Hematopoietic multipotent progenitor cell (in vitro differentiated cells): ENCODE results near the gene UBFD1. TPM values are rescaled to one million over a fixed set of nuclear protein-coding genes. Genes with fewer than 3 reads are reported as not detected.
"Not testable (repeated sequence)": the region's sequence is repeated elsewhere in the genome, so short reads cannot be mapped to it uniquely, and the experiment has no call there.

Experiments used
- DNase-seq, 3 donors: peaks; one replicate each; pipeline ENCODE4 v3.0.0-alpha.2; 2011 to 2015; ENCODE audit warnings: low read depth in 2 of 3, low spot score in 2 of 3
- total RNA-seq: library from RNA; depleted of rRNA; stranded (reverse); fragments of >200 nt; gene quantifications from one replicate; pipeline ENCODE4 v1.2.3, GENCODE V29; 2012

The UBFD1 gene
- total RNA-seq, result 44.2 TPM

GRCh38 chr16:23556881-23557778, at the start of gene UBFD1, which contains the start of gene EARS2:
Gene UBFD1, plus strand, starts transcription at chr16:23557727. Its CDS starts 16 bp downstream, at chr16:23557743.
Gene EARS2, minus strand, starts transcription at chr16:23557350. Its CDS starts 7 bp downstream, at chr16:23557343.
- DNase-seq, result peak; percentile 86 to 100 (median 100)

DNA sequence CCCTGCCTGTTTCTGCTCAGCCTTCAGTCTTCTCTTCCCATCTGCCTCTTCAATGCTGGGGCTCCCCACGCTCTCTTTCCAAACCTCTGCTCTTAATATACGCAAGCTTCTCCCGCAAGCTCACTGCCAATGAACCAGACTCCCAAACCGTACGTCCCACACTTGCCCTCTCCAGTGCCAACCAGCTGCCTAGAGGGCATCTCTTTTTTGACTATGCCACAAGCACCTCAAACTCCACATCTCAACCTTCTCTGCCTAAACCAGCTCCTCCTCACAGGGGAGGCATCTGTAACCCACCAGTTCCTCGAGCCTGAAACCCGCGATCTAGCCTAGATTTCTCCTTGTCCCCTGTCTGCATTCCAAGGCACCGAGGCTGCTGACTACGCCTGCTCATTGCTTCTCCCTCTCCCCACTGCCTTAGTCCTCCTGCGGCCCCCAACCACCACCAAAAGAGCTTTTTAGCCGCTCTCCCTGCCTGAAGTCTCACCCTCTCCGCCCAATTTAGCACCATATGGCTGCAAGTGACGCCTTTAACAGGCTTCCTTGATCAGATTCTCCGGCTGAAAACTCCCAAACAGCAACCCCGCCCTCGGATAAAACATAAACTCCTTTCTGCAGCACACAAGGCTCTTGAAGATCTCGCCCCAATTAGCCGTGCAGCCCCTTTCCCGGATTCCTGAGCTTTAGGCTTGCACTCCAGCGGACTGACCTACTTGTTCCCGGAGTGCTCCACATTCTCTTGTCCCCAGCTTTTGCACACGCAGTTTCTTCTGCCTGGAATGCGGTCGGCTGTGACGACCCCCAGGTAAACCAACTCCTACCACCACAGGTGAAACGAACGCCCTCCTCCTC, 48.7 kb upstream of the UBFD1 start:
- no peak for DNase-seq

DNA sequence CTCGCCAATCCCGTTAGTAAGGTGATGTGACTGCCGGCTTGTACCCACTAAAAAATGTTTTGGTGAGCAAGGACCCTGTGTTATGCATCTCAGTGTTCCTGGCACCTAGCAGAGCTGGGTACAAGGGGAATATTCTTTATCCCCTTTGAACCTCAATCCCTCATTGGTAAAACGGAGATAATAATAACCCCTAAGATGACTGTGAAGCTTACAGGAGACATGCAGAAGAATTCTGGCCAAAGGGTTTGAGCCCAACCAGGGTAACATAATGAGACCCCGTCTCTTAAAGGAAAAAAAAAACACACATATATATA, 48.1 kb upstream of the UBFD1 start:
- no peak for DNase-seq

DNA sequence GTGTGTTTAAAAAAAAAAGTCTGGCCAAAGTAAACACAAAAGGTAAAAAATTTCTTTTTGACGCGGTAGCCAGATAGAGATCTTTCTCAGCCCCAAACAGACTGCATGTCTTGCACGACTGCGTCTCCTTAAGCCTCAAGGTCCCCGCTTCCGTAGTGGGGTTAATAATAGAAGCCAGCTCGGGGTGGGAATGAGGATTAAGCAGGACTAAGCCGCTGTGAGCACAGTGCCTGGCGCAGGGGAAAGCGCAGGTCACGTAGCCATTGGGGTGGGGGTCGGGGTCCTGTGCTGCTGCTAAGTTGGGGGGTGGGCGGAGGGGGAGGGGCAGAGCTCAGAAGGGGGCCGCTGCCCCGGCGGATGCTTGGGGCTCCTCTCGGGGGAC, 47.8 kb upstream of the UBFD1 start:
- peak in 2 of 3 donors; percentile 21 to 50 for DNase-seq

GRCh38 chr16:23510164-23510914, 47.2 kb upstream of the UBFD1 start, which contains the start of gene GGA2:
Gene GGA2, minus strand, starts transcription at chr16:23510494. Its CDS starts 83 bp downstream, at chr16:23510411.
- DNase-seq, result peak; percentile 63 to 76 (median 70)

DNA sequence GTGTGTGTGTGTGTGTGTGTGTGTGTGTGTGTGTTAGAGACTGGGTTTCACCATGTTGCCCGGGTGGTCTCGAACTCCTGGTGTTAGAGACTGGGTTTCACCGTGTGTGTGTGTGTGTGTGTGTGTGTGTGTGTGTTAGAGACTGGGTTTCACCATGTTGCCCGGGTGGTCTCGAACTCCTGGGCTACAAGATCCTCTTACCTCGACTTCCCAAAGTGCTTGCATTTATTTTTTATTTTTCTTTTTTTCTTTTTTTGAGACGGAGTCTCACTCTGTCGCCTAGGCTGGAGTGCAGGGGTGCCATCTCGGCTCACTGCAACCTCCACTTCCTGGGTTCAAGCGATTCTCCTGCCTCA, 46.6 kb upstream of the UBFD1 start:
- DNase-seq, result not testable (repeated sequence)

- DNase-seq, result no peak
Observed at GRCh38 chr16:23511731-23512130, 45.8 kb upstream of the UBFD1 start.

GRCh38 chr16:23512168-23512695, 45.3 kb upstream of the UBFD1 start:
- no peak for DNase-seq

DNA sequence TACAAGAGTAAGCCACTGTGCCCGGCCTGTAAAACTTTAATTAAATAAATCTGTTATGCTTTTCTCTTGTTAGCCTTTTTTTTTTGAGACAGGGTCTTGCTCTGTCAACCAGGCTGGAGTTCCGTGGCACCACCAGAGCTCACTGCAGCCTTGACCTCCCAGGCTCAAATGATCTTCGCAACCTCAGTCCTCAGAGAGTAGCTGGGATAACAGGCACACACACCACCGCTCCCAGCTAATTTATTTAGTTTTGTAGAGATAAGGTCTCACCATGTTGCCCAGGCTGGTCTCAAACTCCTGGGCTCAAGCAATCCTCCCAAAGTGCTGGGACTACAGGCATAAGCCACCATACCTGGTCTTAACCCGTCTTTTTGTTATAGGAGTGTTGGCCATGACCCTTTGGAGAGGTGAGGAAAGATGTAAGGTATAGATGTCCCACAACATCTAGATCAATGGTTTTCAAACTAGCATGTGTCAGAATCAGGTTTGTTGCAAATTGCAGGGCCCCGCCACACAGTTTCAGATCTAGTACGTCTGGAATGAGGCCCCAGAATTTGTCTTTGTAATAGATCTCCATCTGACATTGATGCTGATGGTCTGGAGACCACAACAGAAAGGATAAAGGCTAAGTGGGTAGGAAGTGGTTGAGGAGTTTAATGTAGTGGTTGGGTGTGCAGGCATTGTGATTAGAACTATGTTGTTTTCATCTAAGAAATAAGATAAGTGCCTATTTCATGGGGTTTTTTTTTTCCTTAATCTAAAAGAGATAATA, 43.0 kb upstream of the UBFD1 start:
- peak in 2 of 3 donors; percentile 30 to 78 for DNase-seq

DNA sequence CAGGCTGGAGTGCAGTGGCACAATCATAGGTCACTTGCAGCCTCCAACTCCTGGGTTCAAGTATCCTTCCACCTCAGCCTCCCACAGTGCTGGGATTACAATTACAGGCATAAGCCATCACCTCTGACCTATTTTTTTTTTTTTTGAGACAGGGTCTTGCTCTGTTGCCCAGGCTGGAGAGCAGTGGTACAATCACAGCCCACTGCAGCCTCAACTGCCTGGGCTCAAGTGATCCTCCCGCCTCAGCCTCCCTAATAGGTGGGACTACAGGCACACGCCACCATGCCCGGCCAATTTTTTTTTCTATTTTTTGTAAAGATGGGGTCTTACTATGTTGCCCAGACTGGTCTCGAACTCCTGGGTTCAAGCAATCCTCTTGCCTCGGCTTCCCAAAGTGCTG, 41.6 kb upstream of the UBFD1 start:
- DNase-seq, result no peak

DNA sequence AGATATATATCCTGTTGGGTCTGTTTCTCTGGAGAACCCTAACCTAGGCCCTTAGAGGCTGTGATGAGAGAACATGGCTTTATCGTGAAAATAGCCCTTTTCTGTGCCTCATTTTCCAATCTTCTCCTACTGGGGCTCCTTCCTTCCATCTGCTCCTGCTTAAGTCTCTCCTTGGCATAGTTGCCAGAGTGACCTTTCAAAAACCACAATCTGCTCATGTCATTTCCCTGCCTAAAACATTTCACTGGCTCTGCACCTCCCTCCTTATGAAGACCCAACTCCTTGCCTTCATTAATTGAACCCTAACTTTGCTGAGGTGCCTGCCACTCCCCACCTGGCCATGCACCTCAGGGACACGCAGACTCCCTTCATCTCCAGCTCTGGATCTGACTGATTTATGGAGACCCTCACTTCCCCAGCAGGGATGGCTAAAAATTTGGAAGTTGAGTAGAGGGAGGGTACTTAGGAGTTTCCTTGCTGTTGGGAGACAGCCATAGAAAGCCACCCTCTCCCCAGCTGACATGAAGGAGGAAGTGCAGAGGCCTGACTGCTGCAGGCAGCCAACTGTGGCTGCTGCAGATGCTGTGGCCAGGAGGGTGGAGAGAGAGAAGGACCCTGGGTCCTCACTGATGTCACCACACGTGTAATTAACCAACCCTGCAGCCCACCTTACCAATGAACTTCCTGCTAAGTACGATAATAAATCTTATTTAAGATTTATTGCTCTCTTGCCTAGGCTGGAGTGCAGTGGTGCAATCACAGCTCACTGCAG, 41.0 kb upstream of the UBFD1 start:
- DNase-seq, result peak in 2 of 3 donors; percentile 35 to 74

DNA sequence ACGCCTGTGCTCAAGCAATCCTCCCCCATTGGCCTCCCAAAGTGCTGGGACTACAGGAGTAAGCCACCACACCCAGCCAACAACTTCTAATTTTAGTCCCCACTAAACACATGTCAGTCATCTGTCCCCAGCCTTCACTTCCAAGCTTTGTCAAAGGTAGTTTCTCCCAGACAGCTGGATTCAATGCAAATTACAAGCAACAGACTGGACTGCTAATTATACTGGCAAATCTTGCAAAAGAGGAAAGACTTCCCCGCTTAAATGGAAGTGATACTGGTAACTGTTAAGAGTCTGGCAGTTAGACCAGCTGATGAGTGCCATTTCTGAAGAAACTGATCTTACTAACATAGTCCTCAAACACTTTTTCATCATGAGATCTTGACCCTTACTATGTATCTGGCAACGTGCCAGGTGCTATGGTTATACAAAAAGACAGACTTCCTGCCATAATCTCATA, 39.1 kb upstream of the UBFD1 start:
- DNase-seq, result no peak

- no peak for DNase-seq
Observed at GRCh38 chr16:23519282-23519681, 38.2 kb upstream of the UBFD1 start.

DNA sequence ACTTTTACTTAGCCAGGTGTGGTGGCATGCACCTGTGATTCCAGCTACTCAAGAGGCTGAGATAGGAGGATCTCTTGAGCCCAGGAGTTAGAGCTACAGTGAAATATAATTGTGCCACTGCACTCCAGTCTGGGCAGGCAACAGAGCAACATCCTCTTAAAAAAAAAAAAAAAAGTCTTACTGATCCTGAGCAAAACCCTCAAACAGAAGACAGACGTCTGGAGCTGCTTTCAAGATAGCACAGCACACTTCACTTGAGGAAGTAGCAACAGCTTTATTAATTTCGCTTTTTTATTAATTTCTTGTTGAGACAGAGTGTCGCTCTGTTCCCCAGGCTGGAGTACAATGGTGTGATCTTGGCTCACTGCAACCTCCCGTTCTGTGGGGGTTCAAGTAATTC, 37.0 kb upstream of the UBFD1 start:
- no peak for DNase-seq

DNA sequence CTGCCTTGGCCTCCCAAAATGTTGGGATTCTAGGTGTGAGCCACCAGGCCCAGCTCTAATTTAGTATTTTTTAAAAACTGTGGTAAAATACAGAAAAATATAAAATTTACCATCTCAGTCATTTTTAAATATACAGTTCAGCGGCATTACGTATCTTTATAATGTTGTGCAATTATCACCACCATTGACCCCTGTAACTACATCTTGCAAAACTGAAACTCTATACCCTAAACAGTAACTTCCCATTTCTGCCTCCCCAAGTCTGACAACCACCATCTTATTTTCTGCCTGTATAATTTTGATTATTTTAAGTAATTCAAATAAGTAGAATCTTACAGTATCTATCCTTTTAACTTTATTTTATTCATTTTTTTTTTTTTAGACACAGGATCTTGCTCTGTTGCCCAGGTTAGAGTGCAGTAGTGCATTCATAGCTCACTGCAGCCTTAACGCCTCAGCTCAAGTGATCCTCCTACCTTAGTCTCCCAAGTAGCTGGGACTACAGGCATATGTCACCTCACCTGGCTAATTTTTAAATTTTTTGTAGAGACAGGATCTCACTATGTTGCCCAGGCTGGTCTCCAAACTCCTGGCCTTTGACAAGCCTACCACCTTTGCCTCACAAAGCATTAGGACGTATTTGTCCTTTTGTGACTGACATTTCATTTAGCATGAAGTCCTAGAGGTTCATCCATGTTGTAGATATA, 36.3 kb upstream of the UBFD1 start:
- DNase-seq, result no peak

GRCh38 chr16:23521965-23522364, 35.6 kb upstream of the UBFD1 start:
- no peak for DNase-seq

DNA sequence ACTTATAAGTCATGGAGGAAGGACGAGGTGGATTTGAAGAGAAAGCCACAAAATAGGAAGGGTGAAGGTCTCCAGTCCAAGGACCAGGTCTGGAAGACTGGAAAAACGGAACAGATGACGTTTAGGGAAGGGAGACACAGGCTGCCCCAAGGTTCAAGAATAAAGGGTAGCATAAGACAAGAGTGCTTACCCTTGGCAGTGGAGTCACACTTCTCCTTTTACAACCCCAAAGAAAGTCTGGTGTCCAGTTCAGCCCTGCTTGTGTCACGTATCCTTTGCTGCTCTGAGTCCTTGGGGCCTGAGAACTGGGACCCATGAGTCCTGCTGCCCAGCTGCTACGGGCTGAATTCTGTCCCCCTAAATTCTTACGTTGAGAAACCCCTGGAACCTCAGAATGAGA, 34.2 kb upstream of the UBFD1 start:
- DNase-seq, result no peak

- DNase-seq, result no peak
Observed at GRCh38 chr16:23523876-23524385, 33.6 kb upstream of the UBFD1 start.
